Stomach (tissue), 9 donors: ENCODE data around the gene CLDN9. TPM values are rescaled to one million over a fixed set of nuclear protein-coding genes. Genes with fewer than 3 reads are reported as not detected.

Source experiments
- DNase-seq, 2 donors: peaks; one replicate each; pipeline versions ENCODE4 v3.0.0 to v3.0.0-alpha.2; 2013 to 2019
- H3K27ac ChIP-seq, 5 donors: fragments of 200-600 bp in 4 of 5; sonication (generic) in 4 of 5; one replicate each; pipeline ENCODE4 v1.5.1; 2013 to 2019; ENCODE audit warnings: mild to moderate bottlenecking in 1 of 5, moderate library complexity in 1 of 5
- H3K27me3 ChIP-seq, 3 donors: fragments of 200-600 bp; sonication (generic); one replicate each; pipeline ENCODE4 v1.5.1; 2017 to 2019; ENCODE audit warnings: mixed run types in 1 of 3
- H3K36me3 ChIP-seq, 4 donors: fragments of 200-600 bp; sonication (generic); 1 replicate in 3 of 4; 2 replicates in 1 of 4; pipeline ENCODE4 v1.5.1; 2016 to 2019
- H3K4me1 ChIP-seq, 4 donors: fragments of 200-600 bp; sonication (generic); one replicate each; pipeline ENCODE4 v1.5.1; 2016 to 2019
- H3K4me3 ChIP-seq, 4 donors: fragments of 200-600 bp; sonication (generic) in 3 of 4; one replicate each; pipeline ENCODE4 v1.5.1; 2016 to 2019; ENCODE audit warnings: mild to moderate bottlenecking in 1 of 4
- H3K9me3 ChIP-seq, 4 donors: fragments of 200-600 bp; sonication (generic); one replicate each; pipeline ENCODE4 v1.5.1; 2016 to 2019
- EP300 ChIP-seq: sonication (generic); formaldehyde crosslinking; IDR thresholded peaks from one replicate; pipeline ENCODE4 v1.6.1; 2017; ENCODE audit warnings: antibody characterized with exemption
- POLR2A ChIP-seq, 4 donors: fragments of 450-650 bp; IDR thresholded peaks; one replicate each; pipeline ENCODE4 v1.6.1; 2016; ENCODE audit warnings: antibody characterized with exemption in 4 of 4, control low read depth in 2 of 4, mild to moderate bottlenecking in 1 of 4, moderate library complexity in 1 of 4
- POLR2AphosphoS5 ChIP-seq, 3 donors: sonication (generic); formaldehyde crosslinking; IDR thresholded peaks; one replicate each; pipeline ENCODE4 v1.6.1; 2016; ENCODE audit warnings: antibody characterized with exemption in 3 of 3
- WGBS, 5 donors: extraction: QIAGEN DNeasy Blood & Tissue Kit in 3 of 5; methylation state at CpG; one replicate each; pipeline versions ENCODE4 v1.1.5 to v1.1.7; 2013 to 2018; 5-methylcytosine and 5-hydroxymethylcytosine counted together
- intact Hi-C: fragments of 100-400 bp; cut with DNase I; formaldehyde crosslinking; loops from one replicate; pipeline ENCODE4 v1.15.1; 2023; ENCODE audit warnings: low total_unique reads
- polyA plus RNA-seq, 3 donors: library from polyadenylated mRNA; stranded (reverse); fragments of 200-250 nt; gene quantifications; one replicate each; pipeline ENCODE4 v1.2.3, GENCODE V29; 2013
- total RNA-seq, 5 donors: library from RNA; depleted of rRNA; stranded (reverse); fragments of >200 nt; gene quantifications; one replicate each; pipeline versions ENCODE4 v1.1.0 to v1.2.3, GENCODE V29; 2014 to 2016
- TF ChIP-seq, protein P1 (sequence below), 7 experiments: fragments of 450-650 bp in 4 of 7; fragments of 200-600 bp in 3 of 7; sonication (generic) in 3 of 7; IDR thresholded peaks; one replicate each; pipeline ENCODE4 v1.5.1; 2016 to 2019; ENCODE audit warnings: antibody characterized with exemption in 7 of 7, control low read depth in 2 of 7, mild to moderate bottlenecking in 1 of 7
- donor health status: healthy with polysubstance abuse.
- donor health status: Bipolar disorder and iron deficiency.
- donor health status: healthy.

Gene CLDN9
- total and polyA plus RNA-seq, 8 donors = 0.28 to 0.31 TPM; not detected in 6

GRCh38 chr16:3008690-3009037 lies 4.1 kb upstream of the CLDN9 start:
- H3K27me3 ChIP-seq = peaks cover 5 to 92% (median 51%) of the 10 kb centered on the region in 3 donors
- no peak overlapping the region for H3K4me3 ChIP-seq
- H3K4me1 ChIP-seq = peaks cover 32 to 78% (median 48%) of the 10 kb centered on the region in 4 donors
- no peak for TF ChIP-seq POLR2A (IDR thresholded peaks at IDR 0.05)
- TF ChIP-seq EP300 = no peak
- no peak for TF ChIP-seq POLR2AphosphoS5 (IDR thresholded peaks at IDR 0.05)
- TF ChIP-seq, protein P1, sequence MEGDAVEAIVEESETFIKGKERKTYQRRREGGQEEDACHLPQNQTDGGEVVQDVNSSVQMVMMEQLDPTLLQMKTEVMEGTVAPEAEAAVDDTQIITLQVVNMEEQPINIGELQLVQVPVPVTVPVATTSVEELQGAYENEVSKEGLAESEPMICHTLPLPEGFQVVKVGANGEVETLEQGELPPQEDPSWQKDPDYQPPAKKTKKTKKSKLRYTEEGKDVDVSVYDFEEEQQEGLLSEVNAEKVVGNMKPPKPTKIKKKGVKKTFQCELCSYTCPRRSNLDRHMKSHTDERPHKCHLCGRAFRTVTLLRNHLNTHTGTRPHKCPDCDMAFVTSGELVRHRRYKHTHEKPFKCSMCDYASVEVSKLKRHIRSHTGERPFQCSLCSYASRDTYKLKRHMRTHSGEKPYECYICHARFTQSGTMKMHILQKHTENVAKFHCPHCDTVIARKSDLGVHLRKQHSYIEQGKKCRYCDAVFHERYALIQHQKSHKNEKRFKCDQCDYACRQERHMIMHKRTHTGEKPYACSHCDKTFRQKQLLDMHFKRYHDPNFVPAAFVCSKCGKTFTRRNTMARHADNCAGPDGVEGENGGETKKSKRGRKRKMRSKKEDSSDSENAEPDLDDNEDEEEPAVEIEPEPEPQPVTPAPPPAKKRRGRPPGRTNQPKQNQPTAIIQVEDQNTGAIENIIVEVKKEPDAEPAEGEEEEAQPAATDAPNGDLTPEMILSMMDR (IDR thresholded peaks at IDR 0.05) = no peak
- DNase-seq = peak in 1 of 2 donors; percentile 69
- H3K36me3 ChIP-seq = no peaks in the 10 kb centered on the region
- H3K9me3 ChIP-seq = no peaks in the 10 kb centered on the region
- WGBS, 5 donors = 54 to 81% (median 68%) methylated on average over 4 of the region's 4 CpGs
- intact Hi-C loops = no loop called here
- H3K27ac ChIP-seq = peak overlapping the region in 1 of 5 donors; percentile 67

GRCh38 chr16:3009568-3010390 lies 2.9 kb upstream of the CLDN9 start:
- H3K4me1 ChIP-seq = peaks cover 32 to 75% (median 44%) of the 10 kb centered on the region in 4 donors
- H3K27ac ChIP-seq = peak overlapping the region in 4 of 5 donors; percentile 0 to 44 (median 26)
- H3K27me3 ChIP-seq = peaks cover 5 to 98% (median 54%) of the 10 kb centered on the region in 3 donors
- H3K9me3 ChIP-seq = no peaks in the 10 kb centered on the region
- intact Hi-C loops = no loop called here
- H3K36me3 ChIP-seq = no peaks in the 10 kb centered on the region
- WGBS, 5 donors = 24 to 39% (median 35%) methylated on average over 17 to 21 of the region's 21 CpGs
- no peak for TF ChIP-seq POLR2A (IDR thresholded peaks at IDR 0.05)
- no peak for TF ChIP-seq EP300
- no peak for TF ChIP-seq POLR2AphosphoS5 (IDR thresholded peaks at IDR 0.05)
- TF ChIP-seq, protein P1 (IDR thresholded peaks at IDR 0.05) = no peak
- peak; percentile 80 to 95 for DNase-seq
- H3K4me3 ChIP-seq = no peak overlapping the region

DNA sequence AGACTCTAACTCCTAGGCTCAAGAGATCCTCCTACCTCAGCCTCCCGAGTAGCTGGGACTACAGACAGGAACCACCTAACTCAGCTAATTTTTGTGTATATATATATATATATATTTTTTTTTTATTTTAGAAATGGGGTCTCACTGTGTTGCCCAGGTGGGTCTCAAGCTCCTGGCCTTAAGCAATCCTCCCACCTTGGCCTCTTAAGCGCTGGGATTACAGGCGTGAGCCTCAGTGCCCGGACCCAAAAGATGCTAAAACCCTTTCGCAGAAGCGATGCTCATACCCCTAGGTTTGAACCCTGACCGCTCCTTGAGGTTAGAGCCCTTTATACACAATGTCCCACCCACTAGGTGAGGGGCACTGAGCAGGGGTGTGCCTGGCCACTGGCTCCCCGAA lies 2.2 kb upstream of the CLDN9 start:
- Histone ChIP-seq H3K27ac (no peak overlapping the region), H3K36me3 (no peaks in the 10 kb centered on the region), H3K4me3 (no peak overlapping the region), H3K4me1 (peaks cover 32 to 69% (median 40%) of the 10 kb centered on the region in 4 donors), H3K27me3 (peaks cover 5 to 96% (median 54%) of the 10 kb centered on the region in 3 donors), H3K9me3 (no peaks in the 10 kb centered on the region)
- no peak for TF ChIP-seq POLR2A (IDR thresholded peaks at IDR 0.05)
- TF ChIP-seq EP300 = no peak
- TF ChIP-seq, protein P1 (IDR thresholded peaks at IDR 0.05) = no peak
- TF ChIP-seq POLR2AphosphoS5 (IDR thresholded peaks at IDR 0.05) = no peak
- DNase-seq = no peak
- WGBS, 5 donors = 85 to 91% (median 88%) methylated on average over 8 of the region's 8 CpGs
- intact Hi-C loops = no loop called here

GRCh38 chr16:3012246-3012645 lies 477 bp upstream of the CLDN9 start:
- Histone ChIP-seq H3K36me3 (no peaks in the 10 kb centered on the region), H3K27ac (no peak overlapping the region), H3K9me3 (no peaks in the 10 kb centered on the region), H3K27me3 (peaks cover 5 to 87% (median 52%) of the 10 kb centered on the region in 3 donors), H3K4me1 (peaks cover 30 to 52% (median 31%) of the 10 kb centered on the region in 4 donors), H3K4me3 (no peak overlapping the region)
- peak in 1 of 2 donors; percentile 79 for DNase-seq
- WGBS, 5 donors = 8 to 20% (median 15%) methylated on average over 9 to 19 of the region's 19 CpGs
- TF ChIP-seq POLR2AphosphoS5 (IDR thresholded peaks at IDR 0.05) (no peak), POLR2A (IDR thresholded peaks at IDR 0.05) (no peak), EP300 (no peak)
- TF ChIP-seq, protein P1 (IDR thresholded peaks at IDR 0.05) = no peak
- intact Hi-C loops = no loop called here
